Central memory CD4-positive, alpha-beta T cell (primary cell): ENCODE data around the gene SEZ6.

ENCODE experiments used
- DNase-seq: peaks from one replicate; pipeline ENCODE4 v3.0.0; 2022

SEZ6 gene

DNA sequence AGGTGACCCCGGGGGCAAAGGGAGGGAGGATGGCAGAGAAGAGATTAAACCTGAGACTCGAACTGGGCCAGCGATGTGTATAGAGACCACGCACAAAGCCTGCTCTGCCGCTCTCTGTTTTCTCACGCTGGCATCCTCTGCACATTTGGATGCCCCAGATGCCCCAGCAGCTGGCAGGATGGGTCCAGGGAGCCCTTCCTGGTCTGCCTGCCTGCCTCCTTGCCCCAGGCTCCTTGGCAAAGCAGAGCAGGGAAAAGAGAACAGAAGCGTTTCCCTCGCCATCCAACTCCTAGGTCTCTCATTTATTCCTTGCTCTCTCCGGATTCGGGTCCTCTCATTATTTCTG, 31.9 kb upstream of the SEZ6 start:
- DNase-seq = no peak

DNA sequence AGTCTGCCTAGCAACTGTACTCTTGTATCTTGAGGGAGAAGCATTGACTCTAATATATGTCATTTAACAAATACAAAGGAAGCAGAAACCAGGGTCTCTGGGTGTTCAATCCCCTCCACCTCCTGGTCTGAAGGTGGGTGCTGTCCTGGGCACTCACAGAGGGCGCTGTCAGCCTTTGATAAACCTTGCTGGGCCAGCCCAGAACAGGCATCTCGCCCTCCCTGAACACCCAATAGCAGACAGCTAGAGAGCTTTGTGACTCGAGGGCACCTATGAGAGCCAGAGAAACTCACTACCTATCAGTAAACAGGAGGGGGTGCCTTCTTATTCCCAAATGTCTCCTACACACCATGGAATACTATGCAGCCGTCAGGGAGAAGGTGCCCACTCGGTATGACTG, 30.8 kb upstream of the SEZ6 start:
- DNase-seq = no peak

GRCh38 chr17:29034510-29034909, 28.7 kb upstream of the SEZ6 start:
- DNase-seq = no peak

DNA sequence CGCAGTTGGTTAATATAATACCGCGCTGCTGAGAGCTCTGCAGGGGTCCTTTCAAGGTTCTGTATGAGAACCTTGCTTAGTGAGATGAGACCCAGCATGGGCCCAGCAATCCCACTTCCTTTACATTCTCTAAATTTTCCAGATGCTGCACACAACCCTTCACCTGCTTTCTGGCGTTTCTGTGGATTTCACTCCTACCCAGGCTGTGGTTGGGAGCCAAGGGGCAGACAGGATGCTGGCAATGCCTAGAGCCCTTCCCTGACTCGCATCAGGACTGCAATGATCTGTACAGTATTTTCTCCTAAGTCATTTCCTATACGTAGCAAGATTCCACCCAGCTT, 27.0 kb upstream of the SEZ6 start:
- DNase-seq = no peak

- no peak for DNase-seq
These were observed 26.4 kb upstream of the SEZ6 start for GRCh38 chr17:29032013-29032856.

- no peak for DNase-seq
These were observed 25.7 kb upstream of the SEZ6 start for GRCh38 chr17:29031488-29031887.

- no peak for DNase-seq
These were observed 18.6 kb upstream of the SEZ6 start for GRCh38 chr17:29024316-29024952.

- DNase-seq = no peak
These were observed 16.2 kb upstream of the SEZ6 start for GRCh38 chr17:29022074-29022473.

GRCh38 chr17:29021226-29021625, 15.4 kb upstream of the SEZ6 start:
- no peak for DNase-seq

GRCh38 chr17:29020576-29020975, 14.7 kb upstream of the SEZ6 start:
- DNase-seq = no peak

GRCh38 chr17:29019475-29020181, 13.8 kb upstream of the SEZ6 start:
- no peak for DNase-seq

- no peak for DNase-seq
These were observed 13.1 kb upstream of the SEZ6 start for GRCh38 chr17:29018788-29019474.

DNA sequence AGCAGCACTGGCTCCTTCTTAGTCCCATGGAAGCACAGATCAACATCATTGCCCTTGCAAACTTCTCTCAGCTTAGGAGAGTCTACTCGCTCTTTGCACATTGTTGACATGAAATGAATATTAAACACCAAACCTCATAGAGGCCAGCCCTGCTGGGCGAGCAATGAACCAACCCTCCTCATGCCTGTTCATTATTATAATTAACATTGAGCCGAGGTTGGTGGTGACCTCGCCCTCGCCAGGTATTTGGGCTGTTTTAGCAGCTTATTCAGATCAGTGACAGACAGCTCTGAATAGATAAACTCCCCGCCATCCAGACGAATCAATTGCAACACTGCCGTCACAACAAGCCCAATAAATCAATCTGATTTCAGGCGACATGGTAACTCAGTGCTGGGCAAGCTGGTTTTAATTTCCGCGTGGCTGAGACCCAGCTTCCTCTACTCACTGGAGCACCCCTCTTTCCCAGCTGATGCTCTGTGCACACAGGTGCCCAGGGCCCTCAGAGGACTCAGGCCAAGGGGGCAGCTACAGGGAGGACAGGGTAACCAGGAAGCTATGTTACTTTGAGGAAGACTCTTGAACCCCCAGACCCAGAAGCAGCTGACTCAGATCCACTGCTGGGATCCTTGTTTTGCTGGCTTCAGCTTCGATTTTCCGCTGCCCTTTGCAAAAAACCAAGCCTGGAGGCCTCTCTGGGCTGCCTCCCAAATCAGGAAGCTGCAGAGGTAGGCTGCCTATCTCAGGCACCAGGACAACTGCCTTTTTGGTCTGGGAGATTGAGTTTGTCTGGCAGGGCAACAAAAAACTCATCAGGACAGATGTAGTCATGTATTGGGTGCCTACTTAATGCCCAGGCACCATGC, 10.7 kb upstream of the SEZ6 start:
- DNase-seq = no peak

DNA sequence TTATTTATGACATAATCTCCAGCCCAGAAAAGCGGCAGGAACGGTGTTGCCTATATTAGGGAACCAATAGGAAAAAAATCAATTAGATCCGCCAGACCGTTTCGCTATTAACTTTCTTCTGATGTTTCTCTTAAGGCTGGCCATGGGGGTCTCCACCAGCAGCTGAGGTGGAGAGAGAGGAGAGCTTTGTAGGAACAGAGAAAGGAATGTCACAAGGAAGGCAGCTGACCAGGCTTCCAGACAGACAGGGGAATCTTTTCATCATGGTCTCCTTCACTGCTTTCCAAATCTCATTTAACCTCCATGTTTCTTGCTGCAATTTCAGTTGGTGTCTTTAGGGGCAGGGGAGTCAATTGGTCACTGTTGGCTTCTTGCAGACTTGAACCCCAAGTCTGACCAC, 8.9 kb upstream of the SEZ6 start:
- no peak for DNase-seq

DNA sequence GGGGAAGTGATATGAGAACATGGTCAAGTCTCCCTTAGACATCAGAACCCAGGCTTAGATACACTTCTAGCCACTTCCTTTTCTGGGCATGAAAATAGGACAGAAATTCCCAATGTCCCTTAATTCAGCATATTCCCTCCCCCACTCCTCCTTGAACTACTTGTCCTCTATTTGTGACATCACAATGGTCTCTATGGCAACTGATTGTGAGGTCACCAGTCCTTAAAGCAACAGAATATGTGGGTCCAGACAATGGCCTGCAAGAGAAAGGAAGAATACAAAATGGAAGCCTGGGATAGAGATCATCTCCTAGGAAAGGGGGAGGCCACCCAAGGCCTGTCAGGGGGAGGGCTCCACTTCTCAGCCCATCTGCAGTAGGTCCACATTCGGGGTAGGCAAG, 6.7 kb upstream of the SEZ6 start:
- no peak for DNase-seq

DNA sequence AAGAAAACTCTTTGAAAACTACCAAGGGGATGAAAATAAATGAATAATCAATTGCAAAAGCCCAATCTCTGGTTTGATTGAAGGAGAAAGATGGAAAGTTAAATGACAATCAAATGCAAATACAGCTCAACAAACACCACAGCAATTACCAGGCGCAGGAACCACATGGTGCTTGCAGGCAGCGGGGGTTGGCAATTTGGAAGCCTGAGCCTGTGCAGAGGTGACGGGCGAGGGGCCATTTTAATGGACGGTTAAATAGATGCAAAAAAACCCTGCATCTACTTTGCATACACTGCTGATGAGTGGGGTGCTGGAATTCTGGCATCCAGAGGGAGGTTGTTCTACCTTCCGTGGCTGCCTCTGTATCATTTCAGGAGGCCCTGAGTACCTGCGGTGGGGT, 4.8 kb upstream of the SEZ6 start:
- no peak for DNase-seq

GRCh38 chr17:29010129-29010528, 4.3 kb upstream of the SEZ6 start:
- DNase-seq = no peak

GRCh38 chr17:29008591-29008990, 2.8 kb upstream of the SEZ6 start:
- no peak for DNase-seq

- no peak for DNase-seq
These were observed 2.1 kb upstream of the SEZ6 start for GRCh38 chr17:29007860-29008455.

DNA sequence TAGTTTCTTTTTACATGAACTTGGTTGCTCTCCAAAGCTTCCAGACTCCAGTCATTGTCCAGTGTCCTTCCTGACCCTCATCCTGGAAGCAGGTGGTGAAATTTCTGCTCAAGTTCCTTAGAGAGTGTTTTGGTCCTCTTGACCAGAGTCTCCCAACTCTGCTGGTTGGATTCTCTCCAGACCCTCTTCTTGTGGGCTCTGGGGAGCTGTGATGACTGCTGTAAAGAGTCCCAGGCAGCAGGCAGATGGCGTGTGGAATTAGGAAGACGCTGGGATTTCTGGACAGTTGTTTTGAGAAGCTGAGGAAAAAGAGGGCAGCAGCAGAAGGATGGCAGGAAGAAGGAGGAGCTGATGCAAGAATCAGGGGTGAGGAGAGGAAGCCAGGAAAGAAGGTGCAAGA, 1.6 kb upstream of the SEZ6 start:
- no peak for DNase-seq

DNA sequence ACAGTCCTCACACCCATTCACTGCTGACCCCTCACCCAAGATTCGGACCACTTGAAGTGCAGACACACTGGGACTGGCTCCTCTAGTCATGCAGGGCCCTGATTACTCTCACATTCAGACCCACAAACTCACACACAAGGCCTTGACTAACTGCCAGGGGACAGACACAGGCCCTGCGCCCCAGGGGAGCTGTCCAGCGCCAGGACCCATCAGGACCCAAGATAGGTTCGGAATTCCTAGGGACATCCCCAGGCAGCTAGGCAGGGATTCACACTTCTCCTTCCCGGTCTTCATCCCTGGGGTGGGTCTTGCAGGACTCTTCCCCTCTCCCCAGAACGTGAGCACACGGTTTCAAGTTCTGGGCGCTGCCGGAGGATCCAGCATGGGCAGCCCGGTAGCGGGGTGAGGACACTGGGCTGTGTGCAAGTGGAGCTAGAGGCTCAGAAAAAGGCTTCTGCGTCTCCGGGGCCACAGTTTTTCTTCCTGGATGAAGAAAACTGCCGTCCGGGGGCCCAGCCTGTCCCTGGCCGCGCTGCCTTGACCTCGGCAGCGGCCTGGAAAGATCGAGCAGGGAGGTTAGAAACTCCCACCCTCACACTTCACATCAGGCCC, 1.6 kb downstream of the SEZ6 start:
- no peak for DNase-seq

GRCh38 chr17:29003289-29003688, 2.5 kb downstream of the SEZ6 start:
- DNase-seq = no peak
